HCT116 (cell line): ENCODE results near the gene TMIGD3. TPM values are rescaled to one million over a fixed set of nuclear protein-coding genes. Genes with fewer than 3 reads are reported as not detected.

Source experiments
- ATAC-seq: fragments of 200-7000 bp; cut with Tn5 transposase; 2 replicates; pipeline ENCODE4 v1.9.1; 2020; ENCODE audit warnings: mild to moderate bottlenecking, moderate library complexity
- BruUV-seq: library from RNA; stranded (reverse); fragments of 400-500 nt; replicated peaks from 2 replicates; lab custom pipeline; 2021; lab: Mats Ljungman, UMichigan
- CTCF ChIA-PET: fragments of 300-600 bp; sonication (Branson Sonifier 250); formaldehyde crosslinking; loops from one replicate; lab custom pipeline; 2021; ENCODE audit warnings: antibody characterized with exemption; lab: Charles Lee
- POLR2A ChIA-PET: fragments of 300-600, 350-600 bp; sonication (Branson Sonifier 250); formaldehyde crosslinking; loops from one replicate; lab custom pipeline; 2021; ENCODE audit warnings: antibody characterized with exemption; lab: Charles Lee
- RAD21 ChIA-PET, 2 experiments: fragments of 300-600 bp; sonication (Branson Sonifier 250); formaldehyde crosslinking; loops; one replicate each; lab custom pipeline; 2023; ENCODE audit warnings: low total read pairs in 2 of 2; ENCODE audit not compliant: uncharacterized antibody in 2 of 2, unreplicated experiment in 2 of 2, low non-redundant PET in 1 of 2; lab: Charles Lee
- DNase-seq: peaks from one replicate; pipeline ENCODE4 v3.0.0-alpha.2; 2010; ENCODE audit warnings: low read depth, low spot score
- H2AFZ ChIP-seq: fragments of 200-600 bp; shearing (Covaris generic), sonication (generic); 2 replicates; pipeline ENCODE4 v1.6.1; 2017; ENCODE audit warnings: low read depth, mixed run types, mixed read lengths, antibody characterized with exemption, low read length; ENCODE audit not compliant: poor library complexity, severe bottlenecking
- H3K27ac ChIP-seq: 2 replicates; pipeline ENCODE4 v1.5.1; 2012; ENCODE audit warnings: low read depth, low read length
- H3K27me3 ChIP-seq: fragments of 200-600 bp; sonication (generic); 2 replicates; pipeline ENCODE4 v1.6.1; 2016; ENCODE audit warnings: mixed run types, low read length, mixed read lengths; ENCODE audit not compliant: insufficient read depth
- H3K36me3 ChIP-seq, 2 experiments: fragments of 200-500 bp in 1 of 2; fragments of 200-600 bp in 1 of 2; sonication (Bioruptor generic) in 1 of 2; sonication (generic) in 1 of 2; 2 replicates each; pipeline versions ENCODE4 v1.5.1 to v1.6.1; 2014 to 2016; ENCODE audit warnings: low read length in 2 of 2, inconsistent platforms in 1 of 2, mixed read lengths in 1 of 2, mixed run types in 1 of 2; ENCODE audit not compliant: insufficient read depth in 2 of 2, control insufficient read depth in 1 of 2
- H3K4me1 ChIP-seq, 2 experiments: fragments of 200-600 bp in 1 of 2; sonication (generic) in 1 of 2; 2 replicates each; pipeline versions ENCODE4 v1.5.1 to v1.6.1; 2012 to 2017; ENCODE audit warnings: low read length in 2 of 2, inconsistent platforms in 1 of 2, mild to moderate bottlenecking in 1 of 2, mixed read lengths in 1 of 2, mixed run types in 1 of 2, moderate library complexity in 1 of 2; ENCODE audit not compliant: insufficient read depth in 2 of 2, control insufficient read depth in 1 of 2
- H3K4me2 ChIP-seq: fragments of 200-600 bp; sonication (generic); 2 replicates; pipeline ENCODE4 v1.6.1; 2017; ENCODE audit warnings: mixed run types, low read length, mixed read lengths
- H3K4me3 ChIP-seq, 2 experiments: fragments of 200-600 bp in 1 of 2; sonication (generic) in 1 of 2; replicated peaks in 1 of 2; 2 replicates each; pipeline ENCODE4 v1.5.1; 2011 to 2016; ENCODE audit warnings: low read length in 2 of 2, control low read depth in 1 of 2, low read depth in 1 of 2, mild to moderate bottlenecking in 1 of 2, mixed read lengths in 1 of 2, mixed run types in 1 of 2
- H3K79me2 ChIP-seq: fragments of 200-600 bp; sonication (generic); 2 replicates; pipeline ENCODE4 v1.6.1; 2017; ENCODE audit warnings: mild to moderate bottlenecking, mixed run types, low read length, moderate library complexity, mixed read lengths; ENCODE audit not compliant: insufficient read depth
- H3K9ac ChIP-seq: fragments of 200-600 bp; sonication (generic); 2 replicates; pipeline ENCODE4 v1.6.1; 2016; ENCODE audit warnings: low read length, mixed read lengths
- H3K9me2 ChIP-seq: fragments of 200-600 bp; sonication (generic), shearing (Covaris generic); 2 replicates; pipeline ENCODE4 v1.6.1; 2017; ENCODE audit warnings: mixed run types, mild to moderate bottlenecking, moderate library complexity; ENCODE audit not compliant: insufficient read depth
- H3K9me3 ChIP-seq, 2 experiments: fragments of 200-500 bp in 1 of 2; fragments of 200-600 bp in 1 of 2; sonication (Bioruptor generic) in 1 of 2; sonication (generic) in 1 of 2; 2 replicates each; pipeline ENCODE4 v1.6.1; 2014 to 2017; ENCODE audit warnings: low read length in 2 of 2, mixed read lengths in 2 of 2, inconsistent platforms in 1 of 2, low read depth in 1 of 2, mild to moderate bottlenecking in 1 of 2, mixed run types in 1 of 2, moderate library complexity in 1 of 2; ENCODE audit not compliant: control insufficient read depth in 1 of 2, insufficient read depth in 1 of 2
- H4K20me1 ChIP-seq: fragments of 200-600 bp; sonication (generic), shearing (Covaris generic); 2 replicates; pipeline ENCODE4 v1.6.1; 2017; ENCODE audit warnings: mixed run types, mild to moderate bottlenecking, moderate library complexity; ENCODE audit not compliant: insufficient read depth
- CEBPB ChIP-seq: IDR thresholded peaks from 2 replicates; pipeline ENCODE4 v1.6.1; 2012; ENCODE audit warnings: low read depth
- FOSL1 ChIP-seq: IDR thresholded peaks from 2 replicates; pipeline ENCODE4 v1.6.1; 2012; ENCODE audit warnings: low read depth
- MAX ChIP-seq: IDR thresholded peaks from 2 replicates; pipeline ENCODE4 v1.6.1; 2012
- POLR2A ChIP-seq: IDR thresholded peaks from 2 replicates; pipeline ENCODE4 v1.7.0; 2011; ENCODE audit warnings: borderline replicate concordance; ENCODE audit not compliant: insufficient read depth, insufficient read length; ENCODE audit errors: extremely low read depth
- RAD21 ChIP-seq: IDR thresholded peaks from 2 replicates; pipeline ENCODE4 v1.6.1; 2012; ENCODE audit warnings: low read depth, mild to moderate bottlenecking
- SRF ChIP-seq: IDR thresholded peaks from 2 replicates; pipeline ENCODE4 v1.6.1; 2012; ENCODE audit warnings: low read depth
- ZFX ChIP-seq: fragments of 450-650 bp; IDR thresholded peaks from 2 replicates; pipeline ENCODE4 v1.6.1; 2017
- ZNF274 ChIP-seq: fragments of 200-500 bp; sonication (Bioruptor generic); IDR thresholded peaks from 2 replicates; pipeline ENCODE4 v1.6.1; 2014; ENCODE audit warnings: mild to moderate bottlenecking, low read depth, low read length, inconsistent platforms
- intact Hi-C: fragments of 100-400 bp; cut with micrococcal nuclease; formaldehyde crosslinking; loops from 2 replicates; pipeline ENCODE4 v1.10.0; 2022
- total RNA-seq: library from RNA; stranded (reverse); gene quantifications from one replicate; pipeline ENCODE4 v1.2.1, GENCODE V29; 2021; ENCODE audit not compliant: unreplicated experiment
- TF ChIP-seq, protein P1 (sequence below): IDR thresholded peaks from 2 replicates; pipeline ENCODE4 v1.6.1; 2011; ENCODE audit warnings: mild to moderate bottlenecking, low read length, moderate library complexity; ENCODE audit not compliant: insufficient replicate concordance; ENCODE audit errors: extremely low read depth
- TF ChIP-seq, protein P2 (sequence below): IDR thresholded peaks from 2 replicates; pipeline ENCODE4 v1.6.1; 2012; ENCODE audit warnings: low read depth

Gene TMIGD3
- total RNA-seq, 1 experiment from 2014 or later: not detected

- Histone ChIP-seq H3K79me2 (no peaks in the 10 kb centered on the region), H3K4me3 (no peak overlapping the region), H3K27ac (no peak overlapping the region), H3K9ac (no peak overlapping the region), H4K20me1 (no peaks in the 10 kb centered on the region), H2AFZ (no peak overlapping the region), H3K4me2 (no peak overlapping the region), H3K36me3 (peaks cover 3 to 8% of the 10 kb centered on the region in 2 experiments; a peak in 1 of 4 replicates), H3K27me3 (no peaks in the 10 kb centered on the region), H3K9me3 (no peaks in the 10 kb centered on the region), H3K4me1 (no peaks in the 10 kb centered on the region), H3K9me2 (no peaks in the 10 kb centered on the region)
- ATAC-seq (no peak), DNase-seq (no peak)
- intact Hi-C loops: no loop called here
- RAD21 ChIA-PET: no interaction called here
- CTCF ChIA-PET: no interaction called here
- TF ChIP-seq FOSL1 (no peak), ZNF274 (no peak), CEBPB (no peak)
- TF ChIP-seq, protein P1, sequence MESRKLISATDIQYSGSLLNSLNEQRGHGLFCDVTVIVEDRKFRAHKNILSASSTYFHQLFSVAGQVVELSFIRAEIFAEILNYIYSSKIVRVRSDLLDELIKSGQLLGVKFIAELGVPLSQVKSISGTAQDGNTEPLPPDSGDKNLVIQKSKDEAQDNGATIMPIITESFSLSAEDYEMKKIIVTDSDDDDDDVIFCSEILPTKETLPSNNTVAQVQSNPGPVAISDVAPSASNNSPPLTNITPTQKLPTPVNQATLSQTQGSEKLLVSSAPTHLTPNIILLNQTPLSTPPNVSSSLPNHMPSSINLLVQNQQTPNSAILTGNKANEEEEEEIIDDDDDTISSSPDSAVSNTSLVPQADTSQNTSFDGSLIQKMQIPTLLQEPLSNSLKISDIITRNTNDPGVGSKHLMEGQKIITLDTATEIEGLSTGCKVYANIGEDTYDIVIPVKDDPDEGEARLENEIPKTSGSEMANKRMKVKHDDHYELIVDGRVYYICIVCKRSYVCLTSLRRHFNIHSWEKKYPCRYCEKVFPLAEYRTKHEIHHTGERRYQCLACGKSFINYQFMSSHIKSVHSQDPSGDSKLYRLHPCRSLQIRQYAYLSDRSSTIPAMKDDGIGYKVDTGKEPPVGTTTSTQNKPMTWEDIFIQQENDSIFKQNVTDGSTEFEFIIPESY: no peak
- no TSS peak for BruUV-seq
- POLR2A ChIA-PET: no interaction called here
Measured at GRCh38 chr1:111466480-111466879, 37.0 kb downstream of the TMIGD3 start.

GRCh38 chr1:111465754-111466153, 37.7 kb downstream of the TMIGD3 start:
- no peak for DNase-seq
- Histone ChIP-seq H3K4me1 (no peaks in the 10 kb centered on the region), H3K27ac (no peak overlapping the region), H3K4me2 (no peak overlapping the region), H3K4me3 (no peak overlapping the region), H2AFZ (no peak overlapping the region), H3K9ac (no peak overlapping the region), H3K9me2 (no peaks in the 10 kb centered on the region), H3K36me3 (peaks cover 6 to 10% of the 10 kb centered on the region in 2 experiments; a peak in 3 of 4 replicates), H3K27me3 (no peaks in the 10 kb centered on the region), H3K9me3 (no peaks in the 10 kb centered on the region), H3K79me2 (no peaks in the 10 kb centered on the region), H4K20me1 (no peaks in the 10 kb centered on the region)
- CTCF ChIA-PET: interaction anchor here (0.9 kb wide), 1 partner anchor 16 kb away, joined by 4 read pairs; no protein-coding TSS in a partner anchor
- RAD21 ChIA-PET: no interaction called here
- BruUV-seq: no TSS peak
- POLR2A ChIA-PET: interaction anchor here (0.7 kb wide), 1 partner anchor 9 kb away, joined by 3 read pairs; no protein-coding TSS in a partner anchor
- TF ChIP-seq RAD21: no peak
- TF ChIP-seq, protein P2, sequence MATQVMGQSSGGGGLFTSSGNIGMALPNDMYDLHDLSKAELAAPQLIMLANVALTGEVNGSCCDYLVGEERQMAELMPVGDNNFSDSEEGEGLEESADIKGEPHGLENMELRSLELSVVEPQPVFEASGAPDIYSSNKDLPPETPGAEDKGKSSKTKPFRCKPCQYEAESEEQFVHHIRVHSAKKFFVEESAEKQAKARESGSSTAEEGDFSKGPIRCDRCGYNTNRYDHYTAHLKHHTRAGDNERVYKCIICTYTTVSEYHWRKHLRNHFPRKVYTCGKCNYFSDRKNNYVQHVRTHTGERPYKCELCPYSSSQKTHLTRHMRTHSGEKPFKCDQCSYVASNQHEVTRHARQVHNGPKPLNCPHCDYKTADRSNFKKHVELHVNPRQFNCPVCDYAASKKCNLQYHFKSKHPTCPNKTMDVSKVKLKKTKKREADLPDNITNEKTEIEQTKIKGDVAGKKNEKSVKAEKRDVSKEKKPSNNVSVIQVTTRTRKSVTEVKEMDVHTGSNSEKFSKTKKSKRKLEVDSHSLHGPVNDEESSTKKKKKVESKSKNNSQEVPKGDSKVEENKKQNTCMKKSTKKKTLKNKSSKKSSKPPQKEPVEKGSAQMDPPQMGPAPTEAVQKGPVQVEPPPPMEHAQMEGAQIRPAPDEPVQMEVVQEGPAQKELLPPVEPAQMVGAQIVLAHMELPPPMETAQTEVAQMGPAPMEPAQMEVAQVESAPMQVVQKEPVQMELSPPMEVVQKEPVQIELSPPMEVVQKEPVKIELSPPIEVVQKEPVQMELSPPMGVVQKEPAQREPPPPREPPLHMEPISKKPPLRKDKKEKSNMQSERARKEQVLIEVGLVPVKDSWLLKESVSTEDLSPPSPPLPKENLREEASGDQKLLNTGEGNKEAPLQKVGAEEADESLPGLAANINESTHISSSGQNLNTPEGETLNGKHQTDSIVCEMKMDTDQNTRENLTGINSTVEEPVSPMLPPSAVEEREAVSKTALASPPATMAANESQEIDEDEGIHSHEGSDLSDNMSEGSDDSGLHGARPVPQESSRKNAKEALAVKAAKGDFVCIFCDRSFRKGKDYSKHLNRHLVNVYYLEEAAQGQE: no peak
- TF ChIP-seq MAX: no peak
- TF ChIP-seq POLR2A: no peak
- TF ChIP-seq SRF: no peak
- no peak for TF ChIP-seq ZFX
- intact Hi-C loops: no loop called here
- no peak for ATAC-seq
